ENCODE data around the gene COL7A1. TPM values are rescaled to one million over a fixed set of nuclear protein-coding genes. Genes with fewer than 3 reads are reported as not detected.

The COL7A1 gene
- total and polyA plus RNA-seq, 4 donors = 4.3 to 18.7 (median 8.5) TPM

GRCh38 chr3:48621461-48621869, 26.3 kb upstream of the COL7A1 start, which contains the start of gene TMEM89:
Gene TMEM89 (minus strand): TSS chr3:48621769. CDS start chr3:48621756, 13 bp downstream.
- Histone ChIP-seq H3K27ac (ENCODE audit: low read depth in 1 of 2, low read length in 1 of 2) (no peak within 1 kb of the TSS), H3K9ac (ENCODE audit: insufficient read depth in 1 of 2, low read length in 2 of 2) (no peak within 1 kb of the TSS), H3K27me3 (ENCODE audit: control insufficient read depth in 3 of 3, insufficient read depth in 3 of 3, low read length in 2 of 3) (no peaks in the 10 kb centered on the region), H3K4me1 (ENCODE audit: control insufficient read depth in 5 of 5, insufficient read depth in 5 of 5, low read length in 5 of 5) (no peaks in the 10 kb centered on the region), H3K36me3 (ENCODE audit: control insufficient read depth in 4 of 4, insufficient read depth in 4 of 4, low read length in 4 of 4) (peaks cover 0 to 9% (median 2%) of the 10 kb centered on the region in 4 donors), H3K9me3 (ENCODE audit: control insufficient read depth in 4 of 4, insufficient read depth in 3 of 4, low read length in 3 of 4) (peaks cover 0 to 10% (median 0%) of the 10 kb centered on the region in 4 donors), H3K4me3 (no peak within 1 kb of the TSS)
- no peak for ATAC-seq (ENCODE audit: insufficient read depth, low FRiP score)
- WGBS, 2 donors = 95 to 97% methylated on average over 19 of the region's 19 CpGs
- TF ChIP-seq, protein P1, sequence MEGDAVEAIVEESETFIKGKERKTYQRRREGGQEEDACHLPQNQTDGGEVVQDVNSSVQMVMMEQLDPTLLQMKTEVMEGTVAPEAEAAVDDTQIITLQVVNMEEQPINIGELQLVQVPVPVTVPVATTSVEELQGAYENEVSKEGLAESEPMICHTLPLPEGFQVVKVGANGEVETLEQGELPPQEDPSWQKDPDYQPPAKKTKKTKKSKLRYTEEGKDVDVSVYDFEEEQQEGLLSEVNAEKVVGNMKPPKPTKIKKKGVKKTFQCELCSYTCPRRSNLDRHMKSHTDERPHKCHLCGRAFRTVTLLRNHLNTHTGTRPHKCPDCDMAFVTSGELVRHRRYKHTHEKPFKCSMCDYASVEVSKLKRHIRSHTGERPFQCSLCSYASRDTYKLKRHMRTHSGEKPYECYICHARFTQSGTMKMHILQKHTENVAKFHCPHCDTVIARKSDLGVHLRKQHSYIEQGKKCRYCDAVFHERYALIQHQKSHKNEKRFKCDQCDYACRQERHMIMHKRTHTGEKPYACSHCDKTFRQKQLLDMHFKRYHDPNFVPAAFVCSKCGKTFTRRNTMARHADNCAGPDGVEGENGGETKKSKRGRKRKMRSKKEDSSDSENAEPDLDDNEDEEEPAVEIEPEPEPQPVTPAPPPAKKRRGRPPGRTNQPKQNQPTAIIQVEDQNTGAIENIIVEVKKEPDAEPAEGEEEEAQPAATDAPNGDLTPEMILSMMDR (IDR thresholded peaks at IDR 0.05; ENCODE audit: control extremely low read depth, extremely low read depth) = no peak
- no peak for DNase-seq

DNA sequence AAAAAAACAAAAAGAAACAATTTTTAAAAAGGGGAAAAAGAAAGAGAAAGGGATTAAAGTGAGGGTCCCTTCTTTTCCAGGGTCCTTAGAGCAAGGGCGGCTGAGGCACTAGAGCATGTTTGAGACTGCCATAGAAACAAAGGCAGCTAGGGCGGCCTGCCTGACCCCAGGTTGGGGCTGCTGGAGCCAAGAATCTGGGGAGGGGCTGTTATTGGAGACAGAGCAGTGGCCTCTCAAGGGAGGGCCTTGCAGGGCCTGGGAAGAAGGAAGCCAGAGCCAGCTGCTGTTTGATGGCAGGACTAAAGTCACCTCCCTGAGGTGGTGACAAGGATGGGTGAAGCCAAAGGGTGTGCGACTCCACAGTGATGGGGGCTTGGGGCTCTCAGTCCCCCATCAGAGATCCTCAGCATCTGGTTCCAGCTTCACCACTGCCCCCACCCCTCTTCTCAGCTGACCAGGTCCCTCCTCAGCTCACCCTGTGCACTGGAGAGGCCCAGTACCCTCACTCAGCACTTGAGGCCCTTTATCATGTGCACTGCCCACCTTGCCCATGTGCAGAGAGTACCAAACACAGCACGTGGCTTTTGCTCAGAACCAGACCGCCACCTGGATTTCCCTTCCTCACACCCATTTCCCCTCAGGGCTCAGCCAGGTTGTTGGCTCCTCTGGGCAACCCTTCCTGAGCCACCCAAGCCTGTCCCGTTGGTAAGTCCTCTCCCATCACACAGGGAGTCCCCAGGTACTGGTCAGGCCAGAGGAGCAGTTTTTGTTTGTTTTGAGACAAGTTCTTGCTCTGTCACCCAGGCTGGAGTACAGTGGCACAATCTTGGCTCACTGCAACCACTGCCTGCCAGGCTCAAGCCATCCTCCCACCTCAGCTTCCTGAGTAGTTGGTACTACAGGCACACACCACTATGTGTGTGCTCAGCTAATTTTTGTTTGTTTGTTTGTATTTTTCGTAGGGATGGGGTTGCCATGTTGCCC, 24.7 kb upstream of the COL7A1 start:
- no peak for DNase-seq
- TF ChIP-seq, protein P1 (IDR thresholded peaks at IDR 0.05; ENCODE audit: control extremely low read depth, extremely low read depth) = no peak

GRCh38 chr3:48617559-48617958, 22.4 kb upstream of the COL7A1 start:
- Histone ChIP-seq H3K4me1 (ENCODE audit: control insufficient read depth in 5 of 5, insufficient read depth in 5 of 5, low read length in 5 of 5) (peaks cover 0 to 5% (median 0%) of the 10 kb centered on the region in 5 donors), H3K9me3 (ENCODE audit: control insufficient read depth in 4 of 4, insufficient read depth in 3 of 4, low read length in 3 of 4) (peaks cover 0 to 10% (median 0%) of the 10 kb centered on the region in 4 donors), H3K9ac (ENCODE audit: insufficient read depth in 1 of 2, low read length in 2 of 2) (no peak overlapping the region), H3K4me3 (no peak overlapping the region), H3K27me3 (ENCODE audit: control insufficient read depth in 3 of 3, insufficient read depth in 3 of 3, low read length in 2 of 3) (no peaks in the 10 kb centered on the region), H3K27ac (ENCODE audit: low read depth in 1 of 2, low read length in 1 of 2) (no peak overlapping the region), H3K36me3 (ENCODE audit: control insufficient read depth in 4 of 4, insufficient read depth in 4 of 4, low read length in 4 of 4) (no peaks in the 10 kb centered on the region)
- DNase-seq (no peak), ATAC-seq (ENCODE audit: insufficient read depth, low FRiP score) (no peak)
- 98% methylated on average over 4 of the region's 4 CpGs for WGBS, 2 donors
- TF ChIP-seq, protein P1 (IDR thresholded peaks at IDR 0.05; ENCODE audit: control extremely low read depth, extremely low read depth) = no peak

More for the DNA sequence above, 24.7 kb upstream of the COL7A1 start:
- Histone ChIP-seq H3K9ac (ENCODE audit: insufficient read depth in 1 of 2, low read length in 2 of 2) (no peak overlapping the region), H3K27ac (ENCODE audit: low read depth in 1 of 2, low read length in 1 of 2) (no peak overlapping the region), H3K9me3 (ENCODE audit: control insufficient read depth in 4 of 4, insufficient read depth in 3 of 4, low read length in 3 of 4) (peaks cover 0 to 10% (median 0%) of the 10 kb centered on the region in 4 donors), H3K4me3 (no peak overlapping the region), H3K4me1 (ENCODE audit: control insufficient read depth in 5 of 5, insufficient read depth in 5 of 5, low read length in 5 of 5) (no peaks in the 10 kb centered on the region), H3K27me3 (ENCODE audit: control insufficient read depth in 3 of 3, insufficient read depth in 3 of 3, low read length in 2 of 3) (no peaks in the 10 kb centered on the region), H3K36me3 (ENCODE audit: control insufficient read depth in 4 of 4, insufficient read depth in 4 of 4, low read length in 4 of 4) (no peaks in the 10 kb centered on the region)
- 85 to 87% methylated on average over 6 to 7 of the region's 7 CpGs for WGBS, 2 donors
- ATAC-seq (ENCODE audit: insufficient read depth, low FRiP score) = no peak

Measured in lung (tissue), 12 donors.